ENCODE results near the gene TMEM225B.

Gene TMEM225B

DNA sequence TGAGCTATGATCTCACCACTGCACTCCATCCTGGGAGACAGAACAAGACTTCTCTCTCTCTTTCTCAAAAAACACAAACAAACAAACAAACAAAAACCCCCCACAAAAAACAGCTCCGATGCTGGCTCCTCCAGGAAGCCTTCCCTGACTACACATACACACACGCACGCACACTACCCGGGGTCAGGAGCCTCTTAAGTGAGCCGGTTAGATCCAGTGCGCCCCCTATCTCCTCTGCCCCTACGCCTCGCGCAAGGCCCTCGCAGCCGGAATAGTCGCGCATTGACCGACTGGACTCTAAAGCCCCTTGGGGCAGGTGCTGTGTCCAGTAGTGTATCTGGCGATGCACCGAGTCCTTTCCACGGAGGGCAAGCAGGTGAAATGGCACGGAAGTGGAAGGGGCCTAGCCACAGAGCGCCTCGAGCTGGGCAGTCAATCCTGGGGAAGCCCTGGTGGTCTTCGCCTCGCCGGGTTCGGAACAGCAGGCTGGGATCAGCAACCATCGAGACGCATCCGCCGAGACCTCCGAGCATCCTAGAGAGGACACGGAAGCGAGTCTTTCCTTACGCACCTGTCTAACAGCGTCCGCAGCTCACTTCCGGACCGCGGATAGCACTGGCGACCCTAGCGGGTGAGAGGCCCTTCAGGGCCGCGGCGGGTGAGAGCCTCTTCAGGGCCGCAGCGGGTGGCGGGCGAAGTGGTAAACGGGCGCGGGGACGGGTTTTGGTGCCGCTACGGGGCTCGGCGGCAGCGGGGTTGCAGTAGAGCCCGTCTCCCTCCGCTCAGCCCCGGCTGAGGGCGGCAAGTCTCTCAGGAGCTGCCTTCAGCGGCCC, 18.5 kb downstream of the TMEM225B start, which contains the start of gene ZSCAN25:
ZSCAN25 (plus strand) TSS at position 588 of the 833 bp plus-strand sequence. CDS start 2,661 bp downstream, outside the sequence.
- peak within 1 kb of the TSS; percentile 93 for H3K4me3 ChIP-seq (replicated peaks; ENCODE audit: low read depth, low read length)
- peak; percentile 95 for DNase-seq (ENCODE audit: low read depth)
- TF ChIP-seq, protein P1, sequence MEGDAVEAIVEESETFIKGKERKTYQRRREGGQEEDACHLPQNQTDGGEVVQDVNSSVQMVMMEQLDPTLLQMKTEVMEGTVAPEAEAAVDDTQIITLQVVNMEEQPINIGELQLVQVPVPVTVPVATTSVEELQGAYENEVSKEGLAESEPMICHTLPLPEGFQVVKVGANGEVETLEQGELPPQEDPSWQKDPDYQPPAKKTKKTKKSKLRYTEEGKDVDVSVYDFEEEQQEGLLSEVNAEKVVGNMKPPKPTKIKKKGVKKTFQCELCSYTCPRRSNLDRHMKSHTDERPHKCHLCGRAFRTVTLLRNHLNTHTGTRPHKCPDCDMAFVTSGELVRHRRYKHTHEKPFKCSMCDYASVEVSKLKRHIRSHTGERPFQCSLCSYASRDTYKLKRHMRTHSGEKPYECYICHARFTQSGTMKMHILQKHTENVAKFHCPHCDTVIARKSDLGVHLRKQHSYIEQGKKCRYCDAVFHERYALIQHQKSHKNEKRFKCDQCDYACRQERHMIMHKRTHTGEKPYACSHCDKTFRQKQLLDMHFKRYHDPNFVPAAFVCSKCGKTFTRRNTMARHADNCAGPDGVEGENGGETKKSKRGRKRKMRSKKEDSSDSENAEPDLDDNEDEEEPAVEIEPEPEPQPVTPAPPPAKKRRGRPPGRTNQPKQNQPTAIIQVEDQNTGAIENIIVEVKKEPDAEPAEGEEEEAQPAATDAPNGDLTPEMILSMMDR (IDR thresholded peaks at IDR 0.05; ENCODE audit: low read length, missing control alignments): peak; percentile 29

GRCh38 chr7:99617192-99617781, 19.2 kb downstream of the TMEM225B start:
- TF ChIP-seq, protein P1 (IDR thresholded peaks at IDR 0.05; ENCODE audit: low read length, missing control alignments): no peak
- DNase-seq (ENCODE audit: low read depth): no peak
- peak overlapping the region; percentile 93 for H3K4me3 ChIP-seq (replicated peaks; ENCODE audit: low read depth, low read length)

DNA sequence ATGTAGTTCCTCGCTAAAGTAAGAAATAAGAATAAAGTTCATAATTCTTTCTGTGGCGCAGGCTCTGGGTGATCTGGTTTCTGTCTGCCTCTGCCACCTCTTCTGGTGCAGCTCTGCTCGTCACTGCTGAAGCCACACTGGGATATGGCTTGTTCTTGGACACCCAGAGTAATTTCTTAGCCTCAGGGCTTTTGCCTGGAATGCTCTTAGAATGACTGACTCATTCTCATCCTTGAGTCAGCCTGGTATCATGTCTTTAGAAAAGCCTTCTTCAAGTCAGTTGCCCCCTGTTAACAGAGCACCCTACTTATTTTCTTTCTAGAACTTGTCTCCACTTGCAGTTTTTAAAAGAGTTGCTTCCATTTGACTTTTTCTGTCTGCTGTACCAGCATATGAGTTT, 20.7 kb downstream of the TMEM225B start:
- TF ChIP-seq, protein P1 (IDR thresholded peaks at IDR 0.05; ENCODE audit: low read length, missing control alignments): no peak
- DNase-seq (ENCODE audit: low read depth): no peak
- no peak overlapping the region for H3K4me3 ChIP-seq (replicated peaks; ENCODE audit: low read depth, low read length)

GRCh38 chr7:99619571-99620130, 21.6 kb downstream of the TMEM225B start:
- DNase-seq (ENCODE audit: low read depth): no peak
- TF ChIP-seq, protein P1 (IDR thresholded peaks at IDR 0.05; ENCODE audit: low read length, missing control alignments): no peak
- H3K4me3 ChIP-seq (replicated peaks; ENCODE audit: low read depth, low read length): no peak overlapping the region

GRCh38 chr7:99621271-99621670, 23.2 kb downstream of the TMEM225B start:
- H3K4me3 ChIP-seq (replicated peaks; ENCODE audit: low read depth, low read length): no peak overlapping the region
- DNase-seq (ENCODE audit: low read depth): no peak
- TF ChIP-seq, protein P1 (IDR thresholded peaks at IDR 0.05; ENCODE audit: low read length, missing control alignments): no peak

DNA sequence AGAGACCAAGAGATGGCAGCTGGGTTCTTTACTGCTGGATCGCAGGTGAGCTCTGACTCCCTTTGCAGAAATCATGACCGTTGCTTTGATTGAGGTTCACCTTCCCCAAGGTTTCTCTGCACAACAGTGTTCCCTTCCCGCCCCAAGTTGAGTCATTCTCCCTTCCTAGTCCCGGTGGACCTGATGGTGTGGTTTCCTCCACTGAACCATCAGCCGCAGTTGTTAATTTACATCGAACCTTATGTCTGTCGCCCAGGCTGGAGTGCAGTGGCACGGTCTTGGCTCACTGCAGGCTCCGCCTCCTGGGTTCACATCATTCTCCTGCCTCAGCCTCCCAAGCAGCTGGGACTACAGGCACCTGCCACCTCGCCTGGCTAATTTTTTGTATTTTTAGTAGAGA, 24.5 kb downstream of the TMEM225B start:
- no peak for DNase-seq (ENCODE audit: low read depth)
- TF ChIP-seq, protein P1 (IDR thresholded peaks at IDR 0.05; ENCODE audit: low read length, missing control alignments): no peak
- no peak overlapping the region for H3K4me3 ChIP-seq (replicated peaks; ENCODE audit: low read depth, low read length)
